Calu3 (cell line): ENCODE data around the gene ENPP6. TPM values are rescaled to one million over a fixed set of nuclear protein-coding genes. Genes with fewer than 3 reads are reported as not detected.

Experiments
- BruUV-seq: library from RNA; stranded (reverse); fragments of 400-500 nt; replicated peaks from 2 replicates; lab custom pipeline; 2021; lab: Mats Ljungman, UMichigan
- CTCF ChIA-PET: fragments of 300-600 bp; sonication (Branson Sonifier 250); formaldehyde crosslinking; loops from one replicate; lab custom pipeline; 2022; ENCODE audit warnings: antibody characterized with exemption; lab: Charles Lee
- DNase-seq: peaks from one replicate; pipeline ENCODE4 v3.0.0; 2022
- H3K27ac Mint-ChIP-seq: one replicate; pipeline ENCODE4 v1.8.0; 2022; ENCODE audit warnings: mixed read lengths; ENCODE audit not compliant: unreplicated experiment
- H3K27me3 Mint-ChIP-seq: one replicate; pipeline ENCODE4 v1.8.0; 2022; ENCODE audit warnings: mixed read lengths; ENCODE audit not compliant: unreplicated experiment
- H3K36me3 Mint-ChIP-seq: one replicate; pipeline ENCODE4 v1.8.0; 2022; ENCODE audit warnings: mild to moderate bottlenecking, moderate library complexity, mixed read lengths; ENCODE audit not compliant: insufficient read depth, unreplicated experiment
- H3K4me1 Mint-ChIP-seq: one replicate; pipeline ENCODE4 v1.8.0; 2022; ENCODE audit warnings: mild to moderate bottlenecking, low read depth, mixed read lengths; ENCODE audit not compliant: unreplicated experiment
- H3K4me3 Mint-ChIP-seq: one replicate; pipeline ENCODE4 v1.8.0; 2022; ENCODE audit warnings: mild to moderate bottlenecking, low read depth, moderate library complexity, mixed read lengths; ENCODE audit not compliant: unreplicated experiment
- H3K9me3 Mint-ChIP-seq: one replicate; pipeline ENCODE4 v1.8.0; 2022; ENCODE audit warnings: low read depth, mixed read lengths; ENCODE audit not compliant: unreplicated experiment
- CTCF ChIP-seq: fragments of 200-600 bp; IDR thresholded peaks from one replicate; pipeline ENCODE4 v1.8.0; 2022; ENCODE audit warnings: antibody characterized with exemption; ENCODE audit not compliant: unreplicated experiment
- intact Hi-C: fragments of 100-400 bp; cut with micrococcal nuclease; formaldehyde crosslinking; loops from one replicate; pipeline ENCODE4 v1.10.0; 2022; ENCODE audit not compliant: unreplicated experiment
- total RNA-seq: library from RNA; stranded (reverse); gene quantifications from 2 replicates; pipeline ENCODE4 v1.2.3, GENCODE V29; 2022

ENPP6 gene
- total RNA-seq, 1 experiment from 2014 or later, result not detected

DNA sequence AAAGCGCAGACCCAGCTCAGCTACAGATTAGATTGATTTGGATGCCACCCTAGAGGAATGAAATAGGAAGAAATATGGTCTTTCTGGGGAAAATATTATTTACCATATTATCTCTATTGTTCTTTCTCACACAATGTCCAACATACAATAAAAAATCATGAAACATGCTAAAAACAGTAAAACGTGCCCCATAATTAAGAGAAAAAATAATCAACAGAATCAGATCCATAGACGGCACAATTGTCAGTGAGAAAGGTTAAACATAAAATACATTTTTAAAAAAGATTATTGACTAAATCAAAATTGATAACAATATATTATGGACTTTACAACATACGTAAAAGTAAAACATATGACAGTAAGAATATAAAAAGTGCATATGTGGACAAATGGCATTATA lies 90.9 kb downstream of the ENPP6 start:
- no peaks in the 10 kb centered on the region for H3K4me1 Mint-ChIP-seq
- CTCF ChIA-PET, result no interaction called here
- no peak for TF ChIP-seq CTCF
- no peak overlapping the region for H3K27ac Mint-ChIP-seq
- H3K9me3 Mint-ChIP-seq, result no peaks in the 10 kb centered on the region
- no peaks in the 10 kb centered on the region for H3K36me3 Mint-ChIP-seq
- no peak for DNase-seq
- intact Hi-C loops, result no loop called here
- peaks cover 37% of the 10 kb centered on the region for H3K27me3 Mint-ChIP-seq
- no peak overlapping the region for H3K4me3 Mint-ChIP-seq
- BruUV-seq, result no TSS peak

DNA sequence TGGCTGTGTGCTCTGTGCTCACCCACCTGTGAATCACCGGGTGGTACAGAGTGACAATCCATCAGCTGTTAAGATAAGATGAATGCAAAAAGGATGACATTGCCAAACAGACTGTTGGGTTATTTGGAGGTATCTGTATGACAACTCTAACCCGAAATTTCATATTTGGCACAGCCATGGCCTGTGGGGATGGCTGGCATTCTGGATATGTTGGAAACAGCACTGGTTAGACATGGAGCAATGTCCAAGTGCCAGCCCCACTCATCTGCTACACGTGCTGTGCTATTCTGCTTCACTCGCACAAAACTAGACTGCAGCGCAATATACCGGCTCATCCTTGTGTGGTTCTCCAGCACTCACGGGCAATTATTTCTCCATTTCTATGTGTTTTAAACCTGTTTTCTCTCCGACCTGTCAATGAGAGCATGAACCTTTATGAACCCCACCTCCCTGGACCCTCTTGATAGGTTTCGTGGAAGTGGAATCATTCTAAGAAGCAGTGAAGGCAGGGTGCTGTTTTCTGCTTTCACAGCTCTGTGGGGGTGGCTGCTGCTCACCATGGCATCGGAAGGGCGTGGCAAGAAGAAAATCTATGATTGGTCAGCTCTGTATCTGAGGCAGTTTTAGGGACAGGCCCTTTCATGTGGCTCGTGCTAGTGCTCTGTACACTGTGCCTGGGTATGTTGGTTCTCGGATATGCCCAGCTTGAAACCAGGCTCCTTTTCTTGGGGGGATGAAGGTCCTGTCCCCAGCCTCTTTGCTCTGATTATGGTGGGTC lies 94.9 kb downstream of the ENPP6 start:
- Mint-ChIP-seq H3K27me3 (peaks cover 72% of the 10 kb centered on the region), H3K4me1 (no peaks in the 10 kb centered on the region), H3K4me3 (no peak overlapping the region), H3K9me3 (no peaks in the 10 kb centered on the region), H3K27ac (no peak overlapping the region), H3K36me3 (no peaks in the 10 kb centered on the region)
- intact Hi-C loops, result no loop called here
- TF ChIP-seq CTCF, result no peak
- BruUV-seq, result no TSS peak
- no peak for DNase-seq
- CTCF ChIA-PET, result interaction anchor here (0.5 kb wide), 1 partner anchor 184 kb away, joined by 3 read pairs; no protein-coding TSS in a partner anchor

GRCh38 chr4:184120549-184121127 lies 97.0 kb downstream of the ENPP6 start:
- no peaks in the 10 kb centered on the region for H3K4me1 Mint-ChIP-seq
- no peak overlapping the region for H3K4me3 Mint-ChIP-seq
- no peak for TF ChIP-seq CTCF
- no peak for DNase-seq
- peaks cover 79% of the 10 kb centered on the region for H3K27me3 Mint-ChIP-seq
- CTCF ChIA-PET, result no interaction called here
- H3K36me3 Mint-ChIP-seq, result no peaks in the 10 kb centered on the region
- no peak overlapping the region for H3K27ac Mint-ChIP-seq
- no TSS peak for BruUV-seq
- intact Hi-C loops, result no loop called here
- no peaks in the 10 kb centered on the region for H3K9me3 Mint-ChIP-seq

GRCh38 chr4:184117662-184118199 lies 99.9 kb downstream of the ENPP6 start:
- no peak overlapping the region for H3K27ac Mint-ChIP-seq
- no peak for DNase-seq
- H3K27me3 Mint-ChIP-seq, result peaks cover 51% of the 10 kb centered on the region
- no TSS peak for BruUV-seq
- no peak for TF ChIP-seq CTCF
- intact Hi-C loops, result no loop called here
- no peaks in the 10 kb centered on the region for H3K36me3 Mint-ChIP-seq
- no peaks in the 10 kb centered on the region for H3K9me3 Mint-ChIP-seq
- no peak overlapping the region for H3K4me3 Mint-ChIP-seq
- CTCF ChIA-PET, result no interaction called here
- H3K4me1 Mint-ChIP-seq, result no peaks in the 10 kb centered on the region
